Measurements from ENCODE around the gene ACOXL.
"Not testable (repeated sequence)": the region's sequence is repeated elsewhere in the genome, so short reads cannot be mapped to it uniquely, and the experiment has no call there.

ACOXL gene

GRCh38 chr2:110834134-110834827 lies 101.9 kb downstream of the ACOXL start:
- DNase-seq, result no peak

- DNase-seq, result no peak
Observed at GRCh38 chr2:110836671-110837070, 104.3 kb downstream of the ACOXL start.

DNA sequence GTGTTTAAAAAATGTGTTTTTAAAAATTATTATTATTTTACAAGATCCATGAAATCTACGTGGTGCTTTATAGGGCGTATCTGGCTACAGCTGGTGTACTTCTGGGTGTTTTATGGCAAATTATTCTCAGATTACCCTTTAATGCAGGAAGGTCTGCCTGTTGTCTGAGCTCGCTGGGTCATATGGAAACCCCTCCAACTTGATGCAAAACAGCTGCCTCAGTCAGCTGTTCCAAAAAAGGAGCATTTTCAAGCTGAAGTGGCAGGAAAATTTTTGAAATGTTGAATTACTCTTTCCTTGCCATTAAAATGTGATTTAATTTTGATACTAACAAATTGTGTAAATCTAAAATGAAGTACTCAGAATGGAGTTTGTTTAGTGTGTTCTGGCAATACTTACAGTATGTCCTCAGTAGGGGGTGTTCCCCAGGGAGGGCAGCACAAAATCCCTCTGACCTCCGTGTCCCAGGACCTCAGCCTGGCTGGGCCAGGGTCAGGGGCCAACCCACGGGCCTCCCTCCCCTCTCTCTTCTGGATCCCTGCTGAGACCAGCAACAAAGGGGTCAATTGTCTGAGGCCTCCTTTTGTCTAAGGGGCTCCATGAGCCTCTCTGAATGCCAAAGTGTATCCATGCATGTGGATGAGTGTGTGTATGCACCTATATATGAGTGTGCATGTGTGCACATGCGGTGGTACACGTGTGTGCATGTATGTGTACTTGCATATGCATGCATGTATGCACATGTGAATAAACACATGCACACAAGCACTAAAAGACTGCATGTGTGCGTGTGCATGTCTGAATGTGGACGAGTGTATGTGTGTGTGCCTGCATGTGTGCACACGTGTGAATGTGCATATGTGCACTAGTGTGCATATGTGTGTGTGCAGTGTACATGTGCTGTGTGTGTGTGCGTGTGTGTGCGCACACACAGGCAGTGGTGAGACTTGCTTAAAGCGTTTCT lies 105.4 kb downstream of the ACOXL start:
- DNase-seq, result no peak

GRCh38 chr2:110838657-110839384 lies 106.4 kb downstream of the ACOXL start:
- DNase-seq, result no peak

- no peak for DNase-seq
Observed at GRCh38 chr2:110840508-110840907, 108.1 kb downstream of the ACOXL start.

- DNase-seq, result no peak
Observed at GRCh38 chr2:110842048-110842447, 109.7 kb downstream of the ACOXL start.

DNA sequence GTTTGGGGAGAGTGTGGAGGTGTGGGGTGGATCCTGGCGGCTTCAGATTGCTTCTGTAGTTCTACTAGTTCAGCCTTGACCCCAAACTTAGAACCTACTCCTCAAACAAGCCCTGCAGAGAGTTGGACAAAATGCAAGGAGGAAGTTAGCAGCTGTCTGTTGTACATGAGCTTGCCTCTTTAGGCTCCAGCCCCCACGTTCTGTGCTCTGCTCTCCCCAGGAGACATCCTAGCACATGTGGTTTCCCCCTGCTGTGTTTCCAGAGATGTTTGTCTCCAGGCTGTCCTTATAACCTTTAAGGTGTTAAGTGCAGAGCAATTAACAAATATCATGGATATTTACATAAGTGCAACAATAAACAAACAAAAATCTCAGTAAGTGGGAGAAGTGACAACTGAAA lies 111.1 kb downstream of the ACOXL start:
- no peak for DNase-seq

DNA sequence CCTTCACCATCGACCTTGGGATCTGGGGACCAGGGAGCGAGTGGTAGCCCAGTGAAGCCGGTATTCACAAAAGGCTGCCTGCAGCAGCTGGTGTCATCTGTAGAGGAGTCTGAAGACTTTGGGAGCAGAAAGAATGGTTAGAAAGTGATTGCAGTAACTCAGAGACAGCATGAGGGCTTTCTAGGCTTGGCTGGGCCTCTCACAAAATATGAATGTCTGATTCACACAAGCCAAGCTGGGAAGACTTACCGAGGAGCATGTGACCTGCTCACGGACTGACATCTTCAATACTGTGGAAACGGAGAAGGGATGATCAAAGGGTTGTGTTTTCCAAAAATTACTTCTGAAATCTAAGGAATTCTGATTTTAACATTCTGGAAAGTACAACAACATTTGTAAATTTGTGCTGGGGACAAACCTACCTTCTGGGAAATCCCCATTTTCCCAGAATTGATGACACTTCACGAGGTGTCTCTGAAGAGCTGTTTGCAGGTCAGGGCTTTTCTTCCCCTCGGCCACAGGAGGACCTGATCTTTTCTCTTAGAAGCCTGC lies 111.7 kb downstream of the ACOXL start:
- DNase-seq, result no peak

DNA sequence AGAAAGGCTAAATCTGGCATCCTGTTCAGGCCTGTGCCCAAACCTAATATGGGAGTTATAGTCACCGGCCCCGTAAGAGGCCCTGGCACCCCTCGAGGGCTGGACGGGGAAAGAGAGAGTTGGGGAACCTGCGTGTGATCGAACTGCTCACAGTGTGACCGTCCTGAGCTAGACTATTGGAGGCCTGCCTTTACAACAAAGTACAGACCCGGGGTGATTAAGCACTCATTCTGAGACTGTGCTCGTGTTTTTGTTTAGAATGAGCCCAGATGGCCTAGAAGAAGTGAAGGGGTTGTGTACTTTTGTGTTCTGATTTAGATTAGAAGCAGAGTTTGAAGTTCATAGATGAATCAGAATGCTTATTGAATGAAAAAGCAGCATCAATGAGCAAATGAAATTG lies 115.3 kb downstream of the ACOXL start:
- no peak for DNase-seq

- DNase-seq, result no peak
Observed at GRCh38 chr2:110848071-110848470, 115.7 kb downstream of the ACOXL start.

DNA sequence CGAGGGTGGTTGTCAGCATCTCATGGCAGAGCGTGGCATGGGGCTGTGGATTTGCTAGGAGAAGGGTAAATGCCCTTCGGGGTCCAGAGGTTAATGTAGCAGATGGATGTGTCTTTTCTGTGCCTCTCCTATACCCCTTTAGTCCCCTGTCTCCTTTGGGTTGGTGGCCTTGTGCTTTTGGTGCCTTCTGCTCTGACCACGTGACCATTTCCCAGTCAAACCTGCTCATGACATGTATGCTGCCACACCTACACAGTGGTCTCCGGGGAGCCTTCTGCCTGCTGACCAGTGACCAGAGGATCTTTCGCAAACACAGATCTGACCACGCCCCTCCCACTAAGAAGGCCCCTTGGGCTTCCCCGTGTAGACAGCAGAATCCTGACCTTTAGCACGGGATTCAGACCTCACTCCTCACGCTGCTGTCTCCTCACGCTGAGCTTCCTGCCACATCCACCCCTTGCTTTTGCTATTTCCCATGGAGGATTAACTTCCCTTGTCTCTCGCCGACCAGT lies 116.2 kb downstream of the ACOXL start:
- no peak for DNase-seq

GRCh38 chr2:110851531-110851930 lies 119.2 kb downstream of the ACOXL start:
- no peak for DNase-seq

DNA sequence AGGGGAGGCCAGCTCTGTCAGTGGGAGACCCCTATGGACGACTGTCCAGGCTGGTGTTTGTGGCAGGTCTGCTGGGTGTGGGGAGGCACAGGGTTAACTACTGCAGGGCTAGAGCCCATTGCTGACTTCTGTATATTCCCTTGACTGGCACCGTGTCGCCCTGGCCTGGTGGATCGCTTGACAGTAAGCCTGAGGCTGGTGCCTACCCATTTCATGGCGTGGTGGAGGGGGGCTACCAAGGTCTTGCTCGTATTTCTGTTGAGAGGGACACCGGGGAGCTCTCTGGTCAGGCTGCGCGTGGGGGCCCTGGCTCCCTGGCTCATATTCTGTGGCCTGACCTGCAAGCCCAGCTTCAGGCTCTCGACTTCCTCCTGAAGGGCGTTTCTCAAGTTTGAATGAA lies 119.7 kb downstream of the ACOXL start:
- no peak for DNase-seq

- DNase-seq, result no peak
Observed at GRCh38 chr2:110852541-110853263, 120.3 kb downstream of the ACOXL start.

GRCh38 chr2:110853516-110853915 lies 121.1 kb downstream of the ACOXL start:
- DNase-seq, result no peak

DNA sequence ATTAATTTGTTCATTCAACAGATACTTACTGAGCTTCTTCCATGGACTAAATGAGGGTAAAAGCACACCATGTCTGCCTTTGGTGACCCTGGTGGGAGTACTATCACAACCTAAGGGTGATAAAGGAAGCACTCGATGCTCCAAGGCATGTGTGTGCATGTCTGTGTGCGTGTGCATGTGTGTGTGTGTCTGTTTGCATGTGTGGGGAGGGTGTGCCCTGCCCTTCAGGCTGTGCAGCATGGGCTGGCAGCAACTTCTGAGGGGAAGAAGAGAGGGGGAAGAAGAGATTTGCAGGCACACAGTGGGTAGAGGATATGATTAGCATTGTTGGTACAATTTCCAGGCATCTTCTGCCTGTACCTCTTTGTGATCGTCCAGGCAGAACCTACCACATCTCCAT lies 121.6 kb downstream of the ACOXL start:
- DNase-seq, result no peak

DNA sequence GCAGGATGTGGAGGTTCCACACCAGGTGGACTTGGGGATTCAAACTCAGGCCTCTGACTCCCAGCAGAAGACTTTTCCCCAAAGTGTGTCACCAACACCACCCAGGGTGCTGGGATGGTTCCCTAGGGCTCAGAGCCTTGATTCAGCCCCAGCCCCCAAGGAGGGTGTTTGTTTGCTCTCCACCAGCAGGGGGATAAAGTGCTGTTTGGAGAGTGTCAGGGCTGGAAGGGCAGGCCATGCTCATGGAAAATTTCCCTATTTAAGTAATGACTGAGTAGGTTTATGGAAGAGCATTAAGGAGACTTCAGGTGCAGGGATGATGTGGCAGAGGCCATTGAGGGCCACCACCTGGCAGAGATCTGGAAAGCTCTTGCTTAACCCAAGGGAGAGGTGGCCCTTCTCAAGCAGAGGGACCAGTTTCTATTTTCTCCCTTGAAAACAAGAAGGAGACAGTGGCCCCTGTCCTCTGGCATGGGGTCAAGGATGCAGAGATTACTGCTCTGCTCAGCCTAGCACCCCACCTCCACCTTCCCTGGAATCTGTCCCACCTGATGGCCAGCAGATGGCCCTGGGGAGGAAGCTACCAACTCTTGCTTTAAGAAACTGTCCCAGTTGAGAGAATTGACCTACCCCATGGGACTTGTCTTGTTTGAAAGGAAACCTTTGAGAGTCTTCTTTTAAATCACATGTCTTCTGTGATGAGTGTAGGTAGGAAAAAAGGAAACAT lies 122.1 kb downstream of the ACOXL start:
- DNase-seq, result no peak

DNA sequence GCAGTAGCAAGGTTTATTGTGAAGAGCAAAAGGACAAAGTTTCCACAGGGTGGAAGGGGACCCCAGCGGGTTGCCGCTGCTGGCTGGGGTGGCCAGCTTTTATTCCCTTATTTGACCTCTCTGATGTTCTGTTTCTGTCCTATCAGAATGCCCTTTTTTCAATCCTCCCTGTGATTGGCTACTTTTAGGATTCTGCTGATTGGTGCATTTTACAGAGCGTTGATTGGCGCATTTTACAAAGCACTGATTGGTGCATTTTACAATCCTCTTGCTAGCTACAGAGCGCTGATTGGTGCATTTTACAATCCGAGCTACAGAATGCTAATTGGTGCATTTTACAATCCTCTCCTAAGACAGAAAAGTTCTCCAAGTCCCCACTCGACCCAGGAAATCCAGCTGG lies 123.5 kb downstream of the ACOXL start:
- not testable (repeated sequence) for DNase-seq

DNA sequence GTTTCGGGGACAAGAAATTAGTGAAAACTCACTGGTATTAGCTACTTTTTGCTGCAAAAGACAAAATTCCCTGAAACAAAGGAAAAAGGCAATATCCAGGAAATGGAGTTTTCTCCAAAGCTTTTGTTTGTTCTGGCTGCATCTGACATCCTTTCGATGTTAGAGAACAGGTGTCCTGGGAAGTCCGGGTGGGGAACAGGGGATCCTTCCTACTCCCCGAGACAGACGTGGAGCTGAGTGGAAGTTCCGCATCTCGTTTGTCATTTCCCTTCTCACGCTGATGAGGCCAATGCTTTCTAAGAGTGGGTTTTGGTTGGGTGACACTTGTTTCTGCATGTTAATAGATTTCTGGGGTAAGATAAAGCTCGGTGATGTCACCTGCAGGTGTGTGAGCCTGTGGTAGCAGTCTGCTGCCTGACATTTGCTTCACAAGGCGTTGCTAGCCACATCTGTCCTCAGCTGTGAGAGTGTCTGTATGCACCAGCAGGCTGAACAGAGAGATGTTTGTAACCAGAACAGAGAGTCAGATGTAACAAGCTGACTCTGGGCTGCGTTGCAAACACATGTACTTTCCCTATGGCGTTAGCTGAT lies 125.9 kb downstream of the ACOXL start:
- DNase-seq, result no peak

DNA sequence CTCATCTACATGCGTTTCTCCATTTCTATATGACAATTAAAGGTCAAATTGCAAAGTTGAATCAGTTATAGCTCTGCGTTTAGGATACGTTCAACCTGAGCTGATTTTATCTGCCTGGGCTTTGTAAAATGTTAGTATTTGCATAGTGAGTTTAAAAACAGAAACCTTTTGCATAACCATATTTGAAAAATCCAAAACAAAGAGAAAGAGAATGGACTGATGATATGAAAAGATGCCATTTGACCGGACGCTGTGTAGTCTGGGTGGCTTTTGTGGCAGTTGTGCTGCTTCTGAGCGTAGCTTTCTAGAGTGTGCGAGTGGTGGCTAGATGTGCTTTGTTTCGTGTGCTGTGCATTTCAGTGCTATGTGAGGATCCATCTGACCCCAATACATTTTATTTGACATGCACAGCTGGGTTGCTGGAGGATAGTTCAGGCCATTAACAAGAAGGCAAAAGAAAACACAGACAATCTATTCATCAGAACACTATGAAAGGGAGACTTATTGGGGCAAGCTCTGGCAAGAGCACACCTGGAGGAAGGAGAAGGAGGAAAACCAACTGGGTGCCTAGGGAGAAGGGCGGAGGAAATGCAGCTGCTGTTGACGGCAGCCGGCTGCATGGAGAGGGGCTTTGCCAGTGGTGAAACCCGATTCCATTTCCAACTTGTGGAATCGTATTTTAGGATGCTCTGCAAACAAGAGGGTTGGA lies 126.8 kb downstream of the ACOXL start:
- DNase-seq, result no peak
